NCI-H510A treated with DMSO at 0.1 percent for 48 hours (cell line): ENCODE results near the gene NIPSNAP2.
"Not testable (repeated sequence)": the region's sequence is repeated elsewhere in the genome, so short reads cannot be mapped to it uniquely, and the experiment has no call there.

Source experiments
- DNase-seq: peaks from one replicate; lab custom pipeline; 2025; lab: John Stamatoyannopoulos, UW

NIPSNAP2 gene

GRCh38 chr7:56047446-56048116 lies 83.2 kb downstream of the NIPSNAP2 start:
- not testable (repeated sequence) for DNase-seq

DNA sequence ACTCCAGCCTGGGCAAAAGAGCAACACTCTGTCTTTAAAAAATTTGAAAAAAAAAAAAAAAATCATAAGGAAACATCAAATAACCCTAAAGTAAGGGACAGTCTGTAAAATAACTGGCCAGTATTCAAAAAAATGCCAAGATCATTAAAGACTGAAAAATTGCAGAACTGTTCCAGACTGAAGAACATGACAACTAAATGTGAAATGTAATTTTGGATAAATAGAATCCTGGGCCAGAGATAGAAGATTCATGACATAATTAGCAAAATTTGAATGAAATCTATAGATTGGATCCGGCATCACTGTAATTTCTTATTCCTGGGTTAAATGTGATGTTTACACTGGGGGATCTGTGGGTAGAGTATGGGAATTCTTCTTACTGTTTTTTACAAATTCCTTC lies 83.9 kb downstream of the NIPSNAP2 start:
- no peak for DNase-seq

DNA sequence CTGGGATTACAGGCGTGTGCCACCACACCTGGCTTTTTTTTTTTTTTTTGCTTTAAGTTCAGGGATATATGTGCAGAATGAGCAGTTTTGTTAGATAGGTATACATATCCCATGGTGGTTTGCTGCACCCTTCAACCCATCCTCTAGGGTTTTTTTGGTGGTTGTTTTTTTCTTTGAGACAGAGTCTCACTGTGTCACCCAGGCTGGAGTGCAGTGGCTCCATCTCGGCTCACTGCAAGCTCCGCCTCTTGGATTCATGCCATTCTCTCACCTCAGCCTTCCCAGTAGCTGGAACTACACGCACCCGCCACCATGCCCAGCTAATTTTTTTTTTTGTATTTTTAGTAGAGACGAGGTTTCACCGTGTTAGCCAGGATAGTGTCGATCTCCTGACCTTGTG lies 84.4 kb downstream of the NIPSNAP2 start:
- DNase-seq = peak; percentile 80
